Uterus (tissue), 2 donors: ENCODE results near the gene NATD1.

Source experiments
- POLR2A ChIP-seq, 2 donors: fragments of 450-650 bp; IDR thresholded peaks; one replicate each; pipeline ENCODE4 v1.6.1; 2016; ENCODE audit warnings: antibody characterized with exemption in 2 of 2, mild to moderate bottlenecking in 1 of 2, moderate library complexity in 1 of 2
- TF ChIP-seq, protein P1 (sequence below), 4 experiments: fragments of 200-600 bp in 2 of 4; fragments of 450-650 bp in 2 of 4; sonication (generic) in 2 of 4; IDR thresholded peaks; one replicate each; pipeline ENCODE4 v1.5.1; 2016 to 2019; ENCODE audit warnings: antibody characterized with exemption in 4 of 4, mild to moderate bottlenecking in 2 of 4, moderate library complexity in 1 of 4

DNA sequence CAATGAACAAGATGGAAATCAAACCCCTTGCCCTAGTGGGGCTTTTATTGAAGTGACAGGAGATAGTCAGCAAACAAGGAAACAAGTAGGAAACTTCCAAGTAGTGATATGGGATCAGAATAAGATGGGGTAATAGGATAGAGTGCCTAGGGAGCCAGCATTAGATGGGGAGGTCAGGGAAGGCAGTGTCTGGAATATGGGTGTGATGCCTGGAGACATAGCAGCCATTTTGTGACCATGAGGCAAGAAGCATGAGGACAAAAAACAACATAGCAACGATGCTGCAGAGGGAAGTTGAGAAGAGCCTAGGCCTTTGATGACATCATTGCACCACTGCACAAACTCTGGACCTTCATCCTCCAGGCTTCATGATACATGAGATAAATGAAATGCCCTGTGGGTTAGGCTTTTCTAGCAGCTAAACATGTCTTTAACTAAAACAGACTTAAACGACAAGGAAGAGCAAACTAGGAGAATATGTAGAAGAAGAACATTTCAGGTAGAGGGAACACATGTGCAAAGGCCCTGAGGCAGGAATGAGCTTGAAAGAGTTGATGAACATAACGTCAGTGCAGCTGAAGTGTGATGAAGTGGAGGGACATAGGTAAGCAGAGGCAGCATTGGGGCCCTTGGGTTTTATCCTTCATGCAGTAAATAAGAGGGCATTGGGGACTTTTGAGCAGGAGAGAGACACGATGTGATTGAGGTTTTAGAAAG is 21.0 kb downstream of the NATD1 start:
- TF ChIP-seq, protein P1, sequence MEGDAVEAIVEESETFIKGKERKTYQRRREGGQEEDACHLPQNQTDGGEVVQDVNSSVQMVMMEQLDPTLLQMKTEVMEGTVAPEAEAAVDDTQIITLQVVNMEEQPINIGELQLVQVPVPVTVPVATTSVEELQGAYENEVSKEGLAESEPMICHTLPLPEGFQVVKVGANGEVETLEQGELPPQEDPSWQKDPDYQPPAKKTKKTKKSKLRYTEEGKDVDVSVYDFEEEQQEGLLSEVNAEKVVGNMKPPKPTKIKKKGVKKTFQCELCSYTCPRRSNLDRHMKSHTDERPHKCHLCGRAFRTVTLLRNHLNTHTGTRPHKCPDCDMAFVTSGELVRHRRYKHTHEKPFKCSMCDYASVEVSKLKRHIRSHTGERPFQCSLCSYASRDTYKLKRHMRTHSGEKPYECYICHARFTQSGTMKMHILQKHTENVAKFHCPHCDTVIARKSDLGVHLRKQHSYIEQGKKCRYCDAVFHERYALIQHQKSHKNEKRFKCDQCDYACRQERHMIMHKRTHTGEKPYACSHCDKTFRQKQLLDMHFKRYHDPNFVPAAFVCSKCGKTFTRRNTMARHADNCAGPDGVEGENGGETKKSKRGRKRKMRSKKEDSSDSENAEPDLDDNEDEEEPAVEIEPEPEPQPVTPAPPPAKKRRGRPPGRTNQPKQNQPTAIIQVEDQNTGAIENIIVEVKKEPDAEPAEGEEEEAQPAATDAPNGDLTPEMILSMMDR (IDR thresholded peaks at IDR 0.05) = no peak
- no peak for TF ChIP-seq POLR2A (IDR thresholded peaks at IDR 0.05)
